NCI-H345 treated with DMSO at 0.1 percent for 48 hours (cell line): Measurements from ENCODE around the gene SMARCA4.
"Not testable (repeated sequence)": the region's sequence is repeated elsewhere in the genome, so short reads cannot be mapped to it uniquely, and the experiment has no call there.

Source experiments
- DNase-seq: peaks from one replicate; lab custom pipeline; 2025; ENCODE audit not compliant: unreplicated experiment; lab: John Stamatoyannopoulos, UW

The SMARCA4 gene

DNA sequence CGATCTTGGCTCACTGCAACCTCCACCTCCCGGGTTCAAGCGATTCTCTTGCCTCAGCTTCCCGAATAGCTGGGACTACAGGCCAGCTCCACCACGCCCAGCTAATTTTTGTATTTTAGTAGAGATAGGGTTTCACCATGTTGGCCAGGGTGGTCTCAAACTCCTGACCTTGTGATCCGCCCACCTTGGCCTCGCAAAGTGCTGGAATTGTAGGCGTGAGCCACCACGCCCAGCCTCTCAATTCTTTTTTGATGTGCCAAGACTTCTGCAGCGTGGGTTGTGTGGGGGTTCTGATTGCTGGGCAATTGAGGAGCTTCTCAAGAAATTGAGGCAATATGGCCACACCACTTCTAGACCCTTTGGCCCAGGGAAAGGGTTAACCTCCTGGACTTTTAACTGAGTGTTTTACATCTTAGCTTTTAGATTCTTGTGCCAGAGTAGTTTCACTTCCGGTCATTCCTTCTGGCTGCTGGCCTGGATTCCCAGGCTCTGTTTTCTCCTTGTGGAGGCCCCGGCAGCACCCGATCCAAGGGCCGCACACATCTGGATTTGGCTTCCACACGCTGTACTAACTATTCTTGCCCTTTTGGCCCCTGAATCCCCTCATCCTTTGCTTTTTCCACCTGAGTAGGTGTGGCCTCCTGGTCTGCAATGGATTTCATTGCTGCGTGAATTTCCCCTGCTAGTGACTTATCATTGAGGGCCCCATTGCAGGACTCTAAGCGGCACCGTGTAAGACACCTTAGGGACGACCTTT lies 14.7 kb downstream of the SMARCA4 start:
- no peak for DNase-seq

GRCh38 chr19:10976131-10976892 lies 15.5 kb downstream of the SMARCA4 start:
- no peak for DNase-seq

GRCh38 chr19:10977742-10978092 lies 16.9 kb downstream of the SMARCA4 start:
- DNase-seq = no peak

DNA sequence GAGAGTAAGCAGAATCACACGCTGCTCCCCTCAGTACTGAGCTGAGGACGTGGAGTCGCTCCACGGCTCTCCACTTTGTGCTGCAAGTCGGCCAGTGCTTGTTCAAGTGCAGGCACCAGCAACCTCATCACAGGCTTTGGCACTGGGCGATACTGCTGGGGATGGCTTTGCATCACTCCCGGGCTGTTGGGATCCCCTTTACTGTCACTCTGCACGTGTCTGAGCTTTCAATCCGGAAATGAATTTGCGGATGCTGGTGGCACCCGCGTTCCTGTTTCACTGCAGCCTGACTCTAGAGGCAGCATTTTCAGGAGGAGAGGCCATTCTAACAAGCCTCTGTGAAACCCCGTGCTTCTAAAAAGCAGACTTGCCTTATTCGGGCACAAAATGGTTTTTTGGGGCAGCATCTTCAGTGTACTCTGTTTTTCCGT lies 19.1 kb downstream of the SMARCA4 start:
- DNase-seq = no peak

DNA sequence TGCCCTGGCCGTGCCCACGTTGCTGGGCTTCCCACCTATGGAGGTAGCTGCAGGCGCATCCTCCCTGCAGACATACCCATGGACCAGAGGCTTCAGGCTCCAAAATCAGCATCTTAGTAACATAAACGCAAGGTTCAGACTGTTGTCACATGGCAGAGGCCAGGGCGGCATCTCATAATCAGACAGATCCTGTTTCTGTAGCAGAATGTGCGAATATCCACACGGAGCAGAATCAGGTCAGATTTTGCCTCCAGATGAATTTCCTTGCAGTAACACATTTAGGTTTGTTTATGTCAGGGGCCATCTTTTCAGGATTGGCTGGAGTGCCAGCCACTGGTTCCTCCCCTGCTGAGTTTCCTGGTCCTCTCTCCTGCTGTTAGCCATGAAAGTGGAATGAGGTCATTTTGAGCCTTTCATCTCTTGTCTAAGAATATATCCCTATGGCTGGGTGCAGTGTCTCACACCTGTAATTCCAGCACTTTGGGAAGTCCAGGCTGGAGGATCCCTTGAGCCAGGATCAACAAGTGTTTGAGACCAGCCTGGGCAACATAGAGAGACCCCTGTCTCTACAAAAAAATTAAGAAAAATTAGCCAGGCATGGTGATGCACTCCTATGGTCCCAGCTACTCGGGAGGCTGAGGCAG lies 20.5 kb downstream of the SMARCA4 start:
- no peak for DNase-seq

GRCh38 chr19:10983026-10983425 lies 22.2 kb downstream of the SMARCA4 start:
- DNase-seq = no peak

DNA sequence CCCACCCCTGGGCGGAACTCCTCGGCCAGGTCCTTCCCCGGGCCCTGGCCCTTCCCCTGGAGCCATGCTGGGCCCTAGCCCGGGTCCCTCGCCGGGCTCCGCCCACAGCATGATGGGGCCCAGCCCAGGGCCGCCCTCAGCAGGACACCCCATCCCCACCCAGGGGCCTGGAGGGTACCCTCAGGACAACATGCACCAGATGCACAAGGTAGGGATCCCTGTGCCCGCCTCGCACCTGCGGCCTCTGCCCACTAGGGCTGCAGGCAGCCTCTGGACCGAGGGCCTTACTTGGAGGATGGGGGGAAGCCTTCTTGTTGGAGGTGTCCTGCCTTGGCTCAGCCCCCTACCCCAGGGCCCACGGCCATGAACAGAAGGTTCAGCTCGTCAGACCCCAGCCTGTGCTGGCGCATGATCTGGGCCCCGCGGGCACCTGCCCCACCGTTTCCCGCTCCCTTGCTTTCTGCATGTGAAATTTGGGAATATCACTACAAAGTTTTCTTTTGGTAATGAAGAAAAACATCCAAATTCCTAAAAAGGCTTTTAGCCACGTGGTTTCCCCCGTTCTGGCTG lies 23.4 kb downstream of the SMARCA4 start:
- no peak for DNase-seq

DNA sequence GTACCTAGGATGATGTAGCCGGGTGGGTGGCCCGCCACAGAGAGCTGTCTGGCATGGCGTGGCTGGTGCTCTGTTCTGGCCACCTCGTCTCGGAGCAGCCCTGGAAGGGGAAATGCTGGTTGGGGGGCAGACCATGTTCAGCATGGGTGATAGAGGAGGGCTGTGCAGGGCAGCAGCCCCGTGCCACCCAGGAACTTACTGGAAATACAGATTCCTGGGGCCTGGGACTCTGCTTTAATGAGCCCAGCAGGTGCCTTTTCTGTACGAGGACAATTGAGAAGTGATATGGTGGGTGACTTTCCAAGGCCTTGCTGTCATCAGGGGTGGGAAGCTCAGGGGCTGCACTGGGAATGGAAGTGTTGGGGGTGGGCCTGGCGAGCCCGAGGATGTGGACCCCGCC lies 24.7 kb downstream of the SMARCA4 start:
- DNase-seq = no peak

- DNase-seq = no peak
These were observed 25.7 kb downstream of the SMARCA4 start for GRCh38 chr19:10986301-10987127.

DNA sequence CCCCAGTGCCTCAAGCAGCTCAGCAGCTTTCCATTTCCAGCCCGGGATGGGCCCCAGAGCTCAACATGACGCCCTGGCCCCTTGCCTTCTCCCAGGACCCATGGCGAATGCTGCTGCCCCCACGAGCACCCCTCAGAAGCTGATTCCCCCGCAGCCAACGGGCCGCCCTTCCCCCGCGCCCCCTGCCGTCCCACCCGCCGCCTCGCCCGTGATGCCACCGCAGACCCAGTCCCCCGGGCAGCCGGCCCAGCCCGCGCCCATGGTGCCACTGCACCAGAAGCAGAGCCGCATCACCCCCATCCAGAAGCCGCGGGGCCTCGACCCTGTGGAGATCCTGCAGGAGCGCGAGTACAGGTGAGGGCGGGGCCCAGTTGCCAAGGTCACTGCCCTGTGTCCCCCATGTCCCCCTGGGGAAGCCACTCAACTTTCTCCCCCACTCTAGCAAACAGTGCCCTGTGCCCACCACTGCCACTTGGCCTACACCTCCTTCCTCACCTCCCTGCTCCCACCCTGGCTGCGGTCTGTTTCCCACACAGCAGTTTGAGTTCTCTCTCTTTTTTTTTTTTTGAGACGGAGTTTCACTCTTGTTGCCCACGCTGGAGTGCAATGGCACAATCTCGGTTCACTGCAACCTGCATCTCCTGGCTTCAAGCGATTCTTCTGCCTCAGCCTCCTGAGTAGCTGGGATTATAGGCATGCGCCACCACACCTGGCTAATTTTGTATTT lies 26.9 kb downstream of the SMARCA4 start:
- no peak for DNase-seq

- DNase-seq = no peak
These were observed 27.6 kb downstream of the SMARCA4 start for GRCh38 chr19:10988380-10988779.

GRCh38 chr19:10988921-10989320 lies 28.1 kb downstream of the SMARCA4 start:
- no peak for DNase-seq

DNA sequence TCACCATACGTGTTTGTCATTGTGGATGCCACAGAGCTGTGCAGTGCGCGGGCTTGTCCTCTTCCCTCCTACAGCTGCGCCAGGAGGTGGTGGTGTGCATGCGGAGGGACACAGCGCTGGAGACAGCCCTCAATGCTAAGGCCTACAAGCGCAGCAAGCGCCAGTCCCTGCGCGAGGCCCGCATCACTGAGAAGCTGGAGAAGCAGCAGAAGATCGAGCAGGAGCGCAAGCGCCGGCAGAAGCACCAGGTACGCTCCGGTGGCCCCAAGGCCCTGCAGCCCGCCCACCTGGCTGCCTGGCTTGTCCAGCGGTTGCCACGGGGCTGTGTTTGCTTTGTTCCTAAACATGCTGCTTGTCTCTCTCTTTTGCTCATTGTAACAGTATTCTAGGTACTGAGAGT lies 30.2 kb downstream of the SMARCA4 start:
- DNase-seq = no peak

- no peak for DNase-seq
These were observed 30.8 kb downstream of the SMARCA4 start for GRCh38 chr19:10991521-10992081.

DNA sequence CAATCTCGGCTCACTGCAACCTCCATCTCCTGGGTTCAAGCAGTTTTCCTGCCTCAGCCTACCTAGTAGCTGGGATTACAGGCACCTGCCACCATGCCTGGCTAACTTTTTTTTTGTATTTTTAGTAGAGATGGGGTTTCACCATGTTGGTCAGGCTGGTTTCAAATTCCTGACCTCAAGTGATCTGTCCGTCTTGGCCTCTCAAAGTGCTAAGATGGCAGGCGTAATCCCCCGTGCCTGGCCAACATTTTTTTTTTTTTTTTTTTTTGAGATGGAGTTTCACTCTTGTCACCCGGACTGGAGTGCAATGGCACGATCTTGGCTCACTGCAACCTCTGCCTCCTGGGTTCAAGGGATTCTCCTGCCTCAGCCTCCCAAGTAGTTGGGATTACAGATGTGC lies 31.3 kb downstream of the SMARCA4 start:
- not testable (repeated sequence) for DNase-seq

DNA sequence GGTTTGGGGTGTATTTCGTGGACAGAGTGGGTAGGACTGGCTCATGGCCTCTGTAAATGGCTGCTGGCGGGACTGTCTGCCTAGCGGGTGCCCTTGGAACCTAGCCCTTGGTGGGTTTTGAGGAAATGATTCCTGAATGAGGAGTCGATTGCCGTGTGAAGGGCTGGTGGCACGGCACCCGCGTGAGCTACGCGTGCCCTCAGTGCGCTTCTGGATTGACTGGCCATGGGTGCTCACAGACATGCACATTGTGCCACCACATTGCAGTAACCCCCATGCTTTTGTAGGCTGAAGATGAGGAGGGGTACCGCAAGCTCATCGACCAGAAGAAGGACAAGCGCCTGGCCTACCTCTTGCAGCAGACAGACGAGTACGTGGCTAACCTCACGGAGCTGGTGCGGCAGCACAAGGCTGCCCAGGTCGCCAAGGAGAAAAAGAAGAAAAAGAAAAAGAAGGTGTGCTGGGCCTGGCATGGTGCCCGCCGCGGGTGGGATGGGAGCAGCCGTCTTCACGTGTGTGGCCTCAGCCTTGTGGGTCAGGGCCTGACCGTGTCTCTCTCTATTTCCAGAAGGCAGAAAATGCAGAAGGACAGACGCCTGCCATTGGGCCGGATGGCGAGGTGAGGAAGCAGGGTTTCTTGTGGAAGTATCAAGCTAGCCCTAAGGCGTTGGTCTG lies 35.2 kb downstream of the SMARCA4 start:
- no peak for DNase-seq

DNA sequence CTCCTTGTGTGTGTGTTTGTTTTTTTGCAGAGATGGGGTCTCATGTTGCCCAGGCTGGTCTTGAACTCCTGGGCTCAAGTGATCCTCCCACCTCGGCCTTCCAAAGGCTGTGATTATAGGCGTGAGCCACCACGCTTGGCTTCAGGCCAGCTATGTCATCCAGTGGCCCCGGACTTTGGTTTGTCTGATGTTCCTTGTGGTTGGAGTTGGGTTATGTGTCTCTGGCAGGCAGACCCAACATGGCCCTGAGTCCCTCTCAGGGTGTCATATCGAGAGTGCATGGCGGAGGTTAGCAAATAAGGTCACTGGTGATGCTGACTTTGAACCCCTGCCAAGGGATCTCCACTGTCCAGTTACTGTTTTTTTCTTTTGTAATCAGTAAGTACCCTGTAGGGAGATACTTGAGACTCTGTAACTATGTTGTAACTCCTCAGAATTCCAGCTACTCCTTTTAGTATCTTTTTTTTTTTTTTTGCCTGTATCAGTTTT lies 37.3 kb downstream of the SMARCA4 start:
- no peak for DNase-seq

- no peak for DNase-seq
These were observed 37.8 kb downstream of the SMARCA4 start for GRCh38 chr19:10998666-10999065.

DNA sequence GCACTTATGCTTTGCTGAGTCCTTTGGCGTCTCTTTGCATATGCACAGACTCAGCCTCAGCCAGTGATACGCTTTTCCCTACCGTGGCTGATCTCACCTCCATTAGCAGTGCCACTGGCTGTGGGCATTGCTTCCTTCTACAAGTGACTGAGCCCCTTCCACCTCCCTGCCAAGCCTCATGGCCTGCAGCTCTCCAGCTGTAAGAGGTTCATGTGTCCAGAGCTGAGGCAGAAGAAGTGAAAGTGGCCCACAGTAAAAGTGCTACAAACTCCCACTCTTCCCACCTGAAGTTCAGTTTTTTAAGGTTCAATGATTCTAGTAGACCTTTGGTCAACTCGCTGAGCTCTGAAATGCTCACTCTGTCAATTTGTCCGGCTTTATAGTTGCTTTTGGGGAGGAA lies 44.7 kb downstream of the SMARCA4 start:
- DNase-seq = no peak
